K562 (cell line): ENCODE data around the gene HOXB6. TPM values are rescaled to one million over a fixed set of nuclear protein-coding genes. Genes with fewer than 3 reads are reported as not detected.
A peak's percentile ranks its signal among the peaks of the same experiment; 100 is the strongest.

Experiments used
- ATAC-seq: fragments of 200-7000 bp; cut with Tn5 transposase; 3 replicates; pipeline ENCODE4 v1.9.1; 2020; ENCODE audit warnings: moderate library complexity
- BruUV-seq: library from RNA; stranded (reverse); fragments of 400-500 nt; replicated peaks from 2 replicates; lab custom pipeline; 2021; lab: Mats Ljungman, UMichigan
- CTCF ChIA-PET: fragments of 300-600 bp; formaldehyde crosslinking; extraction: SDS; loops from one replicate; lab custom pipeline; 2021; ENCODE audit warnings: low intra/inter-chr PET ratio; lab: Yijun Ruan, JAX
- POLR2A ChIA-PET: fragments of 300-600, 350-650 bp; sonication (Branson Sonifier 250); formaldehyde crosslinking; extraction: SDS; loops from one replicate; lab custom pipeline; 2021; ENCODE audit warnings: antibody characterized with exemption, inconsistent platforms; lab: Yijun Ruan, JAX
- DNase-seq, 4 experiments: peaks; one replicate each; pipeline versions ENCODE4 v3.0.0 to v3.0.0-alpha.2; 2011 to 2018; ENCODE audit warnings: low spot score in 3 of 4, mixed read lengths in 3 of 4; ENCODE audit errors: extremely low read depth in 1 of 4
- FAIRE-seq: peaks from 2 replicates; lab custom pipeline; 2011; peaks lifted over from hg19 to GRCh38; lab: Jason Lieb, UNC
- H2AFZ ChIP-seq: 2 replicates; pipeline ENCODE4 v1.6.0; 2011; ENCODE audit warnings: low read depth, low read length, control low read depth, inconsistent platforms
- H3K27ac ChIP-seq: fragments of 200-600 bp; 3 replicates; pipeline ENCODE4 v1.8.0; 2011; ENCODE audit warnings: low read depth, mild to moderate bottlenecking, control low read depth, inconsistent platforms, low read length, moderate library complexity, mixed read lengths; ENCODE audit errors: extremely low read depth
- H3K27me3 ChIP-seq, 2 experiments: fragments of 300-600 bp in 1 of 2; 2 replicates in 1 of 2; 3 replicates in 1 of 2; pipeline versions ENCODE4 v1.6.0 to v1.8.0; 2011; ENCODE audit warnings: inconsistent platforms in 2 of 2, low read length in 2 of 2, mild to moderate bottlenecking in 1 of 2, mixed read lengths in 1 of 2, moderate library complexity in 1 of 2; ENCODE audit not compliant: control insufficient read depth in 2 of 2, insufficient read depth in 2 of 2
- H3K36me3 ChIP-seq: fragments of 300-600 bp; 3 replicates; pipeline ENCODE4 v1.8.0; 2011; ENCODE audit warnings: mild to moderate bottlenecking, low read length, inconsistent platforms; ENCODE audit not compliant: control insufficient read depth, insufficient read depth
- H3K4me1 ChIP-seq, 2 experiments: fragments of 200-600 bp in 1 of 2; replicated peaks in 1 of 2; 2 replicates in 1 of 2; 3 replicates in 1 of 2; pipeline versions ENCODE4 v1.5.1 to v1.8.0; 2011; ENCODE audit warnings: inconsistent platforms in 2 of 2, low read length in 2 of 2, mild to moderate bottlenecking in 1 of 2, mixed read lengths in 1 of 2, moderate library complexity in 1 of 2; ENCODE audit not compliant: control insufficient read depth in 2 of 2, insufficient read depth in 2 of 2
- H3K4me2 ChIP-seq: 2 replicates; pipeline ENCODE4 v1.6.1; 2011; ENCODE audit warnings: low read length, control low read depth, inconsistent platforms, mixed read lengths; ENCODE audit not compliant: insufficient read depth
- H3K4me3 ChIP-seq: fragments of 200-600 bp; sonication (generic), shearing (Covaris generic); 2 replicates; pipeline ENCODE4 v1.5.1; 2016; ENCODE audit warnings: control low read depth, inconsistent platforms
- H3K79me2 ChIP-seq: fragments of 200-600 bp; 3 replicates; pipeline ENCODE4 v1.8.0; 2011; ENCODE audit warnings: low read length, inconsistent platforms; ENCODE audit not compliant: control insufficient read depth, insufficient read depth
- H3K9ac ChIP-seq, 2 experiments: 2 replicates each; pipeline versions ENCODE4 v1.6.0 to v1.6.1; 2011; ENCODE audit warnings: low read depth in 2 of 2, low read length in 2 of 2, control low read depth in 1 of 2, inconsistent platforms in 1 of 2, mild to moderate bottlenecking in 1 of 2, mixed read lengths in 1 of 2; ENCODE audit not compliant: insufficient read depth in 1 of 2
- H3K9me1 ChIP-seq: one replicate; pipeline ENCODE4 v1.6.0; 2011; ENCODE audit warnings: inconsistent platforms, mild to moderate bottlenecking, low read length, moderate library complexity; ENCODE audit not compliant: control insufficient read depth, insufficient read depth
- H3K9me3 ChIP-seq: replicated peaks from 2 replicates; pipeline ENCODE4 v1.5.1; 2011; ENCODE audit warnings: low read depth, low read length, inconsistent platforms; ENCODE audit not compliant: control insufficient read depth, insufficient read depth
- H4K20me1 ChIP-seq: replicated peaks from 2 replicates; pipeline ENCODE4 v1.6.1; 2011; ENCODE audit warnings: low read length, inconsistent platforms, mixed read lengths; ENCODE audit not compliant: control insufficient read depth, insufficient read depth
- CREB1 ChIP-seq, 2 experiments: sonication (generic) in 1 of 2; formaldehyde crosslinking in 1 of 2; IDR thresholded peaks; 2 replicates each; pipeline versions ENCODE4 v1.6.1 to v1.8.0; 2012 to 2022; ENCODE audit warnings: inconsistent platforms in 1 of 2, mild to moderate bottlenecking in 1 of 2, missing genetic modification reagents in 1 of 2, moderate library complexity in 1 of 2
- JUNB ChIP-seq: fragments of 450-650 bp; formaldehyde crosslinking; conservative IDR thresholded peaks from 2 replicates; pipeline ENCODE4 v1.4.0; 2020; ENCODE audit warnings: mild to moderate bottlenecking
- NFIC ChIP-seq: fragments of 450-650 bp; IDR thresholded peaks from 2 replicates; pipeline ENCODE4 v1.6.1; 2017; ENCODE audit warnings: mild to moderate bottlenecking, inconsistent platforms
- PHB ChIP-seq: fragments of 250-450 bp; sonication (Bioruptor Pico); IDR thresholded peaks from 2 replicates; pipeline ENCODE4 v1.5.0; 2021
- SNAPC5 ChIP-seq: fragments of 250-450 bp; sonication (Bioruptor Pico); IDR thresholded peaks from 2 replicates; pipeline ENCODE4 v1.8.0; 2021; ENCODE audit warnings: moderate library complexity, mild to moderate bottlenecking, inconsistent platforms
- ZBTB33 ChIP-seq: sonication (generic); formaldehyde crosslinking; IDR thresholded peaks from 2 replicates; pipeline ENCODE4 v1.8.1; 2023; ENCODE audit warnings: mild to moderate bottlenecking, missing genetic modification reagents
- WGBS: fragments of 100-300 bp; shearing (Covaris generic); methylation state at CpG from one replicate; pipeline ENCODE4 v1.1.6; 2016; ENCODE audit warnings: low coverage, mixed read lengths; ENCODE audit not compliant: insufficient coverage; ENCODE audit errors: missing lambda C conversion rate; 5-methylcytosine and 5-hydroxymethylcytosine counted together
- in situ Hi-C: fragments of 300-500 bp; cut with MboI; formaldehyde crosslinking; loops from 4 replicates; pipeline ENCODE4 v1.15.0; 2018; ENCODE audit warnings: inconsistent platforms, mixed read lengths
- intact Hi-C: fragments of 100-400 bp; cut with micrococcal nuclease; formaldehyde crosslinking; loops from 2 replicates; pipeline ENCODE4 v1.14.2; 2022
- polyA plus RNA-seq, 8 experiments: library from polyadenylated mRNA; depleted of rRNA in 4 of 8; stranded (reverse) in 5 of 8; unstranded in 3 of 8; fragments of >200 nt; fragmentation: Nextera tagmentation in 2 of 8; fragmentation: Illumina TruSeq in 1 of 8; extraction: Ambion mirVana in 2 of 8; extraction: Trizol in 1 of 8; gene quantifications; 2 replicates each; pipeline versions ENCODE4 v1.2.1 to v1.2.3, GENCODE V29; 2011 to 2014; ENCODE audit warnings: inconsistent platforms in 1 of 8, missing spikeins in 1 of 8
- total RNA-seq, 7 experiments: library from RNA; depleted of rRNA in 6 of 7; stranded (reverse); fragments of >200 nt in 6 of 7; fragmentation: Illumina TruSeq in 2 of 7; extraction: Trizol in 2 of 7; gene quantifications; 2 replicates each; pipeline versions ENCODE4 v1.2.1 to v1.2.3, GENCODE V29; 2011 to 2021; ENCODE audit warnings: low replicate concordance in 1 of 7

HOXB6 gene
- total and polyA plus RNA-seq, 9 of the 15 experiments (the other 6 are each of a cell fraction or from before 2014, with no cell fraction given): 1.2 to 14.8 (median 4.9) TPM

DNA sequence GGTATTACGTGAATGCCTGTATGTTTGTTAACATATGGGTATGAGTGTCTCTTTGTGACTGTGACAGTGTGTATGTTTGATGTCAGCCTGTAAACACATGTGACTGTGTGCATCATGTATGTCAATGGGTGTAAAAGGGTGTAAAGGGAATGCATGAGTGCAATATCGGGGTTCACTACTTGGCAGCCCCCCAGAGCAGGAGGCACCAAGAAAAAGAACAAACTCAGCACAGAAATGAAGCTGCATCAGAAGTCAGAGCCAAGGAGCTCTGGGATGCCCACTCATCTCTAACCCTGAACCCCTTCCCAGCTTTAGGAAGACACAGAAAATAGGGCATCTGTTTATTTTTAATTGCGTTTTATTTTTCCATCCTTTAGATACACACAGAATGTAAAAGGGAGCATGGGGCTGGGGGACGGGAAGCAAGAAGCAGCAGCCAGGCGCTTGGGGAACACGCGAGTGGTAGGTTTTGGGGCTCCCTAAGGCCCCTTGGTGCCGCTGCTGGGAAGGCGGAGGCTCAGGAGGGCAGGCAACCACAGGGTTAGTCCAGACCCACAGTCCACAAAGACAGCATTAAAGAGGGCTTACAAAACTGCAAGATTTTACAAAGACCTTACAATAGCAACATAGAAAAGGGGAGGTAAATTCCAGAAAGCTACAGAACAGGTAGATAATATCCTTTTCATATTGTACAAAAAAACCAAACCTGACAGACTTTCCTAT is 2.3 kb upstream of the HOXB6 start:
- TF ChIP-seq SNAPC5: no peak
- TF ChIP-seq PHB: no peak
- no peak for TF ChIP-seq JUNB (CRISPR knock-in tag)
- no peak for TF ChIP-seq ZBTB33 (CRISPR knock-in tag)
- TF ChIP-seq NFIC: no peak
- TF ChIP-seq CREB1 (IDR thresholded peaks at IDR 0.05): no peak
- TF ChIP-seq CREB1 (CRISPR knock-in tag; IDR thresholded peaks at IDR 0.05): no peak
- peaks cover 45% of the 10 kb centered on the region for H3K79me2 ChIP-seq
- no peaks in the 10 kb centered on the region for H4K20me1 ChIP-seq
- H3K36me3 ChIP-seq: peaks cover 6% of the 10 kb centered on the region; the same call in 1 of the 3 replicates
- no peak overlapping the region for H3K4me2 ChIP-seq
- BruUV-seq: no TSS peak
- WGBS: 91% methylated on average over 9 of the region's 9 CpGs
- intact Hi-C loops: no loop called here
- peaks cover 30 to 69% of the 10 kb centered on the region in 2 experiments for H3K4me1 ChIP-seq
- ChIA-PET POLR2A (interaction anchor here (0.6 to 0.8 kb wide), 3 partner anchors 106 to 458 kb away, joined by 3 read pairs; no protein-coding TSS in a partner anchor), CTCF (no interaction called here)
- no peak overlapping the region for H3K27ac ChIP-seq
- peak overlapping the region in 1 of 2 experiments; percentile 44; a peak in 1 of 4 replicates for H3K9ac ChIP-seq
- no peak for DNase-seq
- no peaks in the 10 kb centered on the region for H3K9me3 ChIP-seq
- H2AFZ ChIP-seq: no peak overlapping the region
- H3K4me3 ChIP-seq: no peak overlapping the region
- no peak for ATAC-seq
- no peaks in the 10 kb centered on the region for H3K27me3 ChIP-seq
- in situ Hi-C loops: no loop called here
- no peaks in the 10 kb centered on the region for H3K9me1 ChIP-seq
- FAIRE-seq: no peak
